Measurements from ENCODE around the gene CXADR.

Gene CXADR

DNA sequence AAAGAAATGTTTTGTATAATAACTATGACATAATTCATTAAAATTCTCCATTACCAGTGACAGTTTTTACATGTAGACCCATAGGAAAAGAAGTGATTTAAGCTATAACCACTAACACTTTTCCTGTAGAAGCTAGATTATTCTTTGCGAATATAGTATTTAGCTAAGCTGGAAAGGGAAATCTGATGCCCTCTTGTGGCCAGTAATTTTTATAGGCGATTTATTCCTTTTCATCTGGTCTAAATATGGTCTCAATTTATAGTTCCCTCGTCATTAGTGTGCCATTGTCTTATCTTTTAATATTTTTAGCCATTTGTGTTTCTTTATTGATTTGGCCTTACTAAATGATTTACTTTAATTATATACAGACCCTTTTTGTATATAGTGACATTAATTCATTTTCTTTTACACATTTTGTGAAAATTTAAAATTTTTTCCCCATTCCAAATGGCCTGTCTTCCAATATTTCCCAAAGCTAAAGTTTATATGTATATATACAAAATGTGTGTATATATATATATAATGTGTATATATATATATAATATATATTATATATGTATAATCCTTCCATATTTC lies 73.1 kb downstream of the CXADR start:
- in situ Hi-C loops (cut with HindIII; ENCODE audit: low sequenced_read_pairs): no loop called here

DNA sequence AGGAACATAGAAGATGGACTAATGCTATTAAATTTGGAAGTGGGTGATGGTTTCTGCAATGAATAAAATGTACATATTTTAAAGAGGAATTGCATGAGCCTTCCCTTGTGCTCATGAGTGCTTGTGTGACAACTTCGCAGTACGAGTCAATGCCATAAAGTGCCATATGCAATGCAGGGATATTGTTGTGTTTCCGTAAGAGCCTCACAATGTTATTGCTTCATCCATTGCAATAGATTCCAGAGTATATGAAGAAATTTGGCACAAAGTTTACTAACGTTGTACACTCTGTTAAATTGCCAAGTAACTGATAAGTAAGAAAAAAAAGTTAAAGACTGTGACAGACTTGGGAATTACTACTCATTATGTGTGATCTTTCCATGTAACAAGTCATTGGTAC lies 77.6 kb downstream of the CXADR start:
- in situ Hi-C loops (cut with HindIII; ENCODE audit: low sequenced_read_pairs): no loop called here

DNA sequence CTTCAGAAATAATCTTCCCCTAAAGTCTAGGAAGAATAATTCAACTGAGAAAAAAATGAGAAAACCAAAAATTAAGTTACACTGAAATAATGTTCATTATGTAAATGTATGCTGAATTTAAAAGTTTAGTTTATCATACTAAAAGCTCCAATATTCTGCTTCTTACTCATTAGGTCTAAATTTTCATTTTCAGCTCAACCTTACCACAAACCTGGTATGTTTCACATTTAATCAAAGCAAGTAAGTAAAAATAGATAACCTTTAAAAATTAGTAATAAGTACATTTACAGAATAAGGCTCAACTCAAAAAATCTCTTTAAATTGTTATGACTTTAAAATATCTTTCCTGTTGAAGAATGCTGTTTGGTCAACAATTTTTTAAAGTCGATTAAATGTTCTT lies 84.8 kb downstream of the CXADR start:
- in situ Hi-C loops (cut with HindIII; ENCODE audit: low sequenced_read_pairs): no loop called here

DNA sequence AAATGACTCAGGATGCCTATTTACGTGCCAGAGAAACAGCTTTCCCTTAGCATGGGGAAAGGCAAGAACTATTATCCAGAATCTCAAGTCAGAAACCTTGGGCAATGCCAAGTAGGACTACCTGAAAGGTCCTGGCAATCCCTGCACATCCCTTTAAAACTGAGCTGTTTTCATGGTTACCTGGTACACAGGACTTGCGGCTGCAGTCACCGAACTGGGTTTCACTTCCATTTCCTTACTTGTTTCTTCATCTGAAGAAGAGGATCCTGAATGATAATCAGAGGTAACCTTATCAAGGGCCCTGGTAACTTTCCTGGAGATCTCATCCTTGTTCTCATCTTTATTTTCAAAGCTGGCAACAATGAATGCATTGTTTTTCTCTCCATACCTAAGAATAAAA lies 85.6 kb downstream of the CXADR start:
- in situ Hi-C loops (cut with HindIII; ENCODE audit: low sequenced_read_pairs): no loop called here

DNA sequence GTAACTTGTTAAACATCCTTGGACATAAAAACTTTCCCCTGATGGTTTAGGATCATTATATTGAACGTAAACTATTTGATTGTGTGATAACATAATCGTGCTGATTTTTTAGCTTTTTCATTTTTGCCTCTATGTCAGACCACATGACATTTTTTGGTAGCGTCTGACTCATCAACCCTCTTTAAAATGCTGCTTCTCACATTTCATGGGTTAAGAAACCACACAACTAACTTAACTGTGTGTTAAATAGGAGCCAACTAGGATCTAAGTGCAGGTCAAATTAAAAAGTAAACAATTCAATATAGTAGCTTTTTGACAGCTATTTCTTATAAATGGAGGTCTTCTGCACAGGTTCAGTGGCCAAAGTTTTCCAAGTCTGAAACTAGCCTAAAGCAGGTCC lies 90.0 kb downstream of the CXADR start:
- in situ Hi-C loops (cut with HindIII; ENCODE audit: low sequenced_read_pairs): no loop called here

DNA sequence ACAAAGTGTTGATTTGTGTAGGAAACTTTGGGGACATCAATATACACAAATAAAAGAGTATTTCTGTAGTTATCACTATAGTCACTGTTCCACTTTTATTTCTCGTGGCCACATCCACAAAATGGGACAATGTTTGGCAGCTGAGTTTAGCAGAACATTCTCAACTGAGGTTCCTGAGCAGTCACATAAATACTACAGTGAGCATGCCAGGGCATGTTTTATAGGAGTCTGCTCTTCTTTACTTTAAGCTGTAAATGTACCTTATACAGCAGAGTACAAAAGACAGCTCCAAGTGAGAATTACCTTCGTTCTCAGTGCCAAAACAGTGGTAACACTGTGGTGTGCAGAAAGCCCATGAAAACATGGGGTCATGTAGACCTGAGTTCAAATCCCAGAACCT lies 94.8 kb downstream of the CXADR start:
- in situ Hi-C loops (cut with HindIII; ENCODE audit: low sequenced_read_pairs): no loop called here

DNA sequence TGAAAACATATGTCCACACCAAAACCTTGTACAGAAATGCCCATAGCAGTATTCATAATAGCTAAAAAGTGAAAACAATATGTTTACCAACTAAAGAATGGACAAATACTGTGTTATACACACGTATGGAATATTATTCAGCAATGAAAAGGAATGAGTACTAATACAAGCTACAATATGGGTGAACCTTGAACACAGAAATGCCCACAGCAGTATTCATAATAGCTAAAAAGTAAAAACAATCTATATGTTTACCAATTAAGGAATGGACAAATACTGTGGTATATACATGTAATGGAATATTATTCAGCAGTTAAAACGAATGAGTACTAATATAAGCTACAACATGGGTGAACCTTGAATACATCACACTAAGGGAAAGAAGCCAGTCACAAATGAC lies 96.8 kb downstream of the CXADR start:
- in situ Hi-C loops (cut with HindIII; ENCODE audit: low sequenced_read_pairs): no loop called here

DNA sequence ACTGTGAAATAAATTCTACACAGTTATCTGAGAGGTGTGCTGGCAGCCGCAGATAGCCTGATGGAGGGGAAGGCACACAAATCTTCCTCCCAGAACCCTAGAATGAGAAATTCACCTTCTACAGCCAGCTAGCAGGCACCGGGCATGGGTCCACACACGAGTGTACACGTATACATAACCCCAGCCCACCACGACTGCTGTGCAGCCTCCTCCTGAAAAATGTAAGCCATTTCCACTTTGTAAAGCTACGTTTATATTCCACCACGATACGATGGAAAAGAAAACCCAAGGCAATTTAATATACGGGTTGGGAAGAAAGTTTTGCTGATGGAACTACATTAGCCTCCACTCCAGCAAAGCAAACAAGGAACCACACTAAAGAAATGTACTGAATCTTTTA lies 98.1 kb downstream of the CXADR start:
- in situ Hi-C loops (cut with HindIII; ENCODE audit: low sequenced_read_pairs): no loop called here

DNA sequence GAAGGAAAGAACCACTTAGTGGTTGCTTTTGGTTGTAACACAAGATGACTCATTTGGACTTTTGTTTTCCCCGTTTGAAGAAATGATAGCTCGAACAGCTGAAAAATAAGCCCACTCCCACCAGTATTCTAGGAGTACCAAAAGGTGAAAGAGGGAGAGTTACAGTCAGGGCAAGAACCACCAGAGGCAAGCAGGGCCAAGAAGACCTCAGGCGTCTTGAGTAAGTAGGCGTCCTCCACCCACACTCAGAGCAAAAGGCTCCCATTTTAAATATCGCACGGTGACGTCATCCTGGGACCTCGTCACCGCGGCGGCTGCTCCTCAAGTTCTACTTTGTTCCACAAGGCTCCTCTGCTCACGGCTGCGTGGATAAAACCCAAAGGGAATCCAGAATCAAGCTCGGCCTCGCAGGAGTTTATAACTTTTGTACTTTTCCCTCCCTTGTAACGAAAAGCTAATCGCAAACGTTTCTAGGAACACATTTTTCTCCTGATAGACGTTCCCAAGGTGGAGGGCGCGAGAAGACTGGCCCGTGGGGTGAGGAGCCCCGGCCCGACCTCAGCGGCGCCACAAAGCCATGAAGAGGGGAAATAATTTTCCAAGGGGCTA lies 98.7 kb downstream of the CXADR start:
- in situ Hi-C loops (cut with HindIII; ENCODE audit: low sequenced_read_pairs): no loop called here

DNA sequence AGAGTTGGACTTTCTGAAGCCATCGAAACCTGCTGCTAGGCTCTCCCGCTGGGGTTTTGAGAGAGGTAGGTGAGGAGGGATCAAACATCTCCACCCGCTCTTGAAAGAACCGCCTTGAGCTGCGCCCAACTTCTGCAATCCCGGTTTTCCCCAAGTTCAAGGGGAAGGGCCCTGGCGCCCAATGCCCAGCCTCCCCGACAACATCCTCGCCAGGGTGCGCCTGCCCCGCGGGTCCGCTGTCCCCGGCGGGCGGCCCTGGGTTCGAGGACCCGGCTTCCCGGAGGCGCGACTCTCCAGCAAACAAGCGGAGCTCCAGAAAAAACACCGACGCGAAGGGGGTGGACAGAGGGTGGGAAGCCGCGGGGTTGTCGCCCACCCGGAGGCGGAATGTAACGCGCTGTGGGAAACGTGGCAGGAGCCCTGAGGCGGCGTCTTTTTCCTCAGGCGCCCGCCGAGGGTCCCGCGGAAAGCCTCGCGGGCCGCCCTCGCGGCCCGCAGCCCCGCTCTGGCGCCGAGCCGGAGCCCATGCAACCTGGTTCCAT lies 99.3 kb downstream of the CXADR start:
- in situ Hi-C loops (cut with HindIII; ENCODE audit: low sequenced_read_pairs): no loop called here

DNA sequence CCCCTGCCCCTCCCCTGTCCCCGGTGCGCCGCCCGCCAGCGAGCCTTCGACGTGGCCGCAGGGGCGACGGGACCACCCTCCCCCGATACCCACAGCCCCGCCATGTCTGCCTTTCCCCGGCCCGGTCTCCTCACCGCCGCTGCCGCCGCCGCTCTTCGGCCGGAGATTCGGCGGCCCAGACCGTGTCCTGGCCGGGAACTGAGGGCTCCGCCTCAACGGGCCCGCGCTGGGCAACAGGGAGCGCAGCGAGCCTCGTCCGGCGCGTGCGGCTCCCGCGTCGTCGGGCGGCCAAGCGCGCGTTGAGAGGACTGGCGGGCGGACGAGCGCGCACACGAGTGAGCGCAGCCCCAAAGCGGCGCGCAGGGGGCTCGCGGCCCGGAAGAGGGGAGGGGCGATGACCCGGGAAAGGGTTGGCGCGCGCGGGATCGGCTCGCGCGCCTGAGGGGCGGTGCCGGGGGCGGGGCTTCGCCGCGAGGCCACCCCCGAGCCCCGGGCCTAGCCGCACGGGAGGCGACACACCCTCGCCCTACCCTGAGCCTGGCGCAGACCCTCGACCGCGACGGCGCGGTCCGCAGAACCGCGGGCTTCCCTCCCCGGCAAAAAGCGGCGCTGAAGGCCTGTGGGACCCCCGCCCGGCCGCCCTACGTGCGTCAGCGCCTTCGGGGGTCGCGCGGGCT lies 99.9 kb downstream of the CXADR start, which contains the start of gene BTG3:
TSS of gene BTG3 (minus strand) at position 337 of the 677 bp plus-strand sequence. CDS start 3,757 bp downstream, outside the sequence.
- in situ Hi-C loops (cut with HindIII; ENCODE audit: low sequenced_read_pairs): no loop called here

DNA sequence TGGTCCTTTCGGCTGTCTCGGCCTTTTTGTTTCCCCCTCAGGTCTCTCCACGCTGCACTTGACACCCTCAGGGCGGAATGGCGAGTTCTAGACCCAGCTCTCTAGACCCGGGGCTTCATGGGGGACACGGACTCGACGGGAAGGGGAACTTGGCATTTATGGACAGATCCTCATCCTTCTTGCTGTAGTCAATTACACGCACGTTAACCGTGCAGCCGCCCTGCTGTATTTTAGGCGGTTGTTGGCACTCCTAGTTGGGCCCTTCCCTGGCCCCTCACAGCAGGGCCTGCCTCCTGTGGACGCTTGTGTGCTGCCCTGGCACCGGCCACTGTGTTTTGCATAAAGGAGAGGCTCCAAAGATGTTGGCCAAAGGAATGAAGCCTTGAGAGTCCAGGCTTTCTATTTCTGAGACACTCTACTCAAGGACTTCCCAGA lies 100.4 kb downstream of the CXADR start:
- in situ Hi-C loops (cut with HindIII; ENCODE audit: low sequenced_read_pairs): no loop called here

DNA sequence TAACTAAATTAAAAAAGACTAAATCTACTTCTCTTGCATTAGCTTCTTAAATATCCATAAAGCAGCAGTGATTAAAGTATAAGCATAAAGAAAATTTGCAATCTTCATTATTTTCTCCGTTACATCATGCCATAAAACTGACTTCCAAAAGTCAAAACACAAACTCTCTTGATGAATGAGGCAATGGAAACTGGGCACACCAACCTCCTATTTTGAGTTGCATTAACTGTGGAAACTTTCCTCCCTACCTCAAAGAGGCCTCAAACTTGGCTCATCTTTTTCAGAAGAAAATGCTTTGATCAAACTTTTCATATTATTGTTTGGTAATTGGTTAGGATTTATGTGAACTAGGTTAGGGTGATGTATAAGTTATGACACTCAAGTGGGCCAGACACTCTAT lies 104.0 kb downstream of the CXADR start:
- in situ Hi-C loops (cut with HindIII; ENCODE audit: low sequenced_read_pairs): no loop called here

DNA sequence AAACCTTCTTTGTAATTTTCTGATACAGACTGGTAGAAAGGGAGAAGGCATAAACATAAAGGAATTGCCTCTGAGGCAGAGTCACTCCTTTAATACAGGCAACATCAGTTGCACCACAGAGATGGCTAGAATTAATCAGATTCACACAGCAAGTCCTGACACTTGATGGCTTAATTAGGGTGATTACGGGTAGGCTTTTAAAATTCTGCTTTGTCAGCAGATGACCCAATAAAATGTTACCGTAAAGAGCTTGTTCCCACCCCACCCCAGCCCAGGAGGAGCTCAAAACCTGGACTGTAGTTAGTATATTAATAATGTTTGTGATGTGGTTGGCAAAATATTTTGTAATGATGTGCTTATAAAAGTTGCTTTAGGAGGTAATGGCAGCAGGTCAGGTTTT lies 109.2 kb downstream of the CXADR start:
- in situ Hi-C loops (cut with HindIII; ENCODE audit: low sequenced_read_pairs): no loop called here

DNA sequence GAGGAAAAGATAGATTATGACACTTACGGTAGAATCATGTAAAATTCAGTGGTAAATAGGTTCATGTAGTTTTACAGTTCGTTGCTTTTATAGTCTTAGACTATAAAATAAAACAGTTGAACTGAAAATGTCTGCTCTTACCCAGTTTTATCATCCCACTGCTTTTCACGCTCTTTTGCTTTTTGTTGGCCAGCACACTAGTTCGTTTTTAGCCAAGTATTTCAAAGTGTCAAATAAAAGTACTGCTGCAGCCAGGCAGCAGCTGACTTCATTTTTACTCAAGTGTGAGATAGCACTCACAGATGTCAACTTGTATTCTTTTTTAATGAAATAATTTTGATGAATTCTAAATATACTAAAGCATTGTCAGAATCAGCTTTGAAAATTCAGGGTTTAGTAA lies 118.4 kb downstream of the CXADR start:
- in situ Hi-C loops (cut with HindIII; ENCODE audit: low sequenced_read_pairs): no loop called here

DNA sequence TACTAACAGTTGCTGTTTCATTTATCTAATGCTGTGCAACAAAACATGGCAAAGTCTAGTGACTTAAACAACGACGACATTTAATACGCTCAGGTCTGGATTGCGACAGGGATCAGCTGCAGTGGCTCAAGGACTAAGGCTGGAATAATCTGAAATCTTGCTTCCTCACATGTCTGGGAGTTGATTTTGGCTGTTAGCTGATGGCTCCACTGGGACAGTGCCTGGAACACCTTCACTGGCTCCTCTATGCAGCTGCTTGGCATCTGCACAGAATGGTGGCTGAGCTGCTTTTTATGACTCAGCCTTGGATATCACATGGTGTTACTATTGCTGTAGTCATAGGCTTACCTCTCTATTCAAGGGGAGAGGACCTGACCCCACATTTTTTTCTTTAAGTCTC lies 123.9 kb downstream of the CXADR start:
- in situ Hi-C loops (cut with HindIII; ENCODE audit: low sequenced_read_pairs): no loop called here

DNA sequence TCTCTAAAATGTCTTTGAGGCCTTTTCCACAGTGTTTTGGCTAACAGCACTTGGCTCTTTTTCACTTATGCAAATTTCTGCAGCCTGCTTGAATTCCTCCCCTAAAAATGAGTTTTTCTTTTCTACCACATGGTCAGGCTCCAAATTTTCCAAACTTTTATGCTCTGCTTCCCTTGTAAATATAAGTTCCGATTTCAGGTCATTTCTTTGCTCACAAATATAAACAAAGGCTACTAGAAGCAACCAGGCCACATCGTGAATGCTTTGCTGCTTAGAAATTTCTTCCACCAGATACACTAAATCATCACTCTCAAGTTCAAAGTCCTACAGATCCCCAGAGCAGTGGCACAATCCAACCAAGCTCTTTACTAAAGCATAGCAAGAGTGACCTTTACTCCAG lies 128.0 kb downstream of the CXADR start:
- in situ Hi-C loops (cut with HindIII; ENCODE audit: low sequenced_read_pairs): no loop called here

Measured in DLD1 (cell line).